Measurements from ENCODE around the gene LPCAT1. TPM values are rescaled to one million over a fixed set of nuclear protein-coding genes. Genes with fewer than 3 reads are reported as not detected.

LPCAT1 gene
- total and polyA plus RNA-seq, 2 of the 13 experiments (the other 11 are each of a cell fraction or from before 2014, with no cell fraction given), result 29.8 to 90.6 TPM

DNA sequence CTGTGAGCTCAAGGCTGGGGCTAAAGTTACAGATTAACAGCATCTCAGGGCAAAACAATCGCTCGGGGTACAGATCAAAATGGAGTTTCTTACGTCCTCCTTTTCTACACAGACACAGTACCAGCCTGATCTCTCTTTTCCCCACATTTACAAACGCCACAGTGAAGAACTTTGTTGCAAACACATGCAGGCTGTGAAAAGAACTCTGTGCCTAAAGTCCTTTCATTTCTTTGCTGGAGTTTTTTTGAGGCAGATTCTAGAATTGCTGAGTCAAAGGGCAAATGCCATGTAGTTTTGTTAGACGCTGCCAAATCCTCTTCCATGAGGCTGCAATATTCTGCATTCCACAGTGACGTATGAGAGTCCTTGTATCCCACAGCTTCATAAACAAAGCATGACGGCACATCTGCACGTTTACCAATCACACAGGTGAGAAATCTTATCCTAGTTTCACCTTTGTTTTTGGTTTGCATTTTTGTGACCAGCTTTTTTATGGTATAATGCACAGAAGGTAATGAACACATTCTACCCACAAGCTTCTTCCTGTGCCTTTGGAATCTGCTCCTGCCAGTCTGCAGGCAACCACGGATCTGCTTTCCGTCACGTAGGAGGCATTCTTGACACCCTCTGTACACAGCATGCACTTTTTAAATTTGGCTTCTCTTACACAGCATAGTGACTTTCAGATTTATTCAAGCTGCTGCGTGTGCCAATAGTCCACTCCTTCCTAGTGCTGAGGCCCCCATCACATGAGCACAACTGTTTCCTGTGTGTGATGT lies 44.6 kb upstream of the LPCAT1 start:
- in situ Hi-C loops (cut with HindIII; ENCODE audit: extremely low pct_ligation_motif_present, low pct_unique_long_range_greater_than_20kb) (no loop called here), intact Hi-C loops (cut with micrococcal nuclease; ENCODE audit: unreplicated experiment) (loop anchor here (1.0 kb wide), 1 partner anchor 46 kb away; no protein-coding TSS in a partner anchor)
- H3K79me2 ChIP-seq (ENCODE audit: insufficient read depth, low read length), result no peaks in the 10 kb centered on the region
- no peak overlapping the region for H2AFZ ChIP-seq (ENCODE audit: low read length)
- DNase-seq (ENCODE audit: low spot score) (peak; percentile 95), FAIRE-seq (peak; percentile 72), ATAC-seq (peak; percentile 42)
- peaks cover 0 to 4% of the 10 kb centered on the region in 2 experiments; a peak in 3 of 5 replicates for H3K36me3 ChIP-seq (replicated peaks in 1 of 2; ENCODE audit: control insufficient read depth in 1 of 2, insufficient read depth in 2 of 2, low read length in 2 of 2)
- WGBS (ENCODE audit: low lambda C conversion rate), result 7% methylated on average over 12 of the region's 12 CpGs
- peak overlapping the region; percentile 61 for H3K9ac ChIP-seq (ENCODE audit: insufficient read depth, low read depth, low read length)
- H3K27ac ChIP-seq (ENCODE audit: extremely low read length, insufficient read depth, low read length), result peak overlapping the region; percentile 93
- H3K4me3 ChIP-seq (replicated peaks in 1 of 3; ENCODE audit: insufficient read depth in 1 of 3, low read depth in 2 of 3, low read length in 3 of 3), result peak overlapping the region in 1 of 3 experiments; percentile 36; a peak in 2 of 6 replicates
- ChIA-PET POLR2A (interaction anchor here (1.2 to 1.7 kb wide), 5 partner anchors 13 to 44 kb away, joined by 3 to 25 read pairs (median 4); partner anchors contain the start of gene LPCAT1), CTCF (ENCODE audit: low intra/inter-chr PET ratio, low total read pairs) (no interaction called here)
- BruUV-seq (replicated peaks), result TSS peak; percentile 34
- H3K4me2 ChIP-seq (ENCODE audit: low read depth, low read length), result peak overlapping the region; percentile 64
- no peaks in the 10 kb centered on the region for H3K9me3 ChIP-seq (ENCODE audit: low read length)
- H3K4me1 ChIP-seq (ENCODE audit: insufficient read depth, low read length), result peaks cover 65% of the 10 kb centered on the region
- no peaks in the 10 kb centered on the region for H4K20me1 ChIP-seq (ENCODE audit: insufficient read depth, low read length)
- H3K27me3 ChIP-seq (ENCODE audit: control insufficient read depth in 1 of 2, insufficient read depth in 2 of 2, low read length in 2 of 2), result no peaks in the 10 kb centered on the region
- TF ChIP-seq NR2F1 (CRISPR knock-in tag; IDR thresholded peaks at IDR 0.05), result peak in 1 of 2 experiments; percentile 61; a peak in 2 of 4 replicates
- 0 out of 2 replicates have a peak, but pooled peaks have one; percentile 34 for TF ChIP-seq JUN (CRISPR knock-in tag; IDR thresholded peaks at IDR 0.05)
- TF ChIP-seq HOXA3 (CRISPR knock-in tag; IDR thresholded peaks at IDR 0.05), result peak; percentile 79
- TF ChIP-seq ZNF773 (CRISPR knock-in tag; IDR thresholded peaks at IDR 0.05; ENCODE audit: borderline replicate concordance), result no peak
- TF ChIP-seq ETV5 (CRISPR knock-in tag; IDR thresholded peaks at IDR 0.05; ENCODE audit: borderline replicate concordance), result 0 out of 2 replicates have a peak, but pooled peaks have one; percentile 25
- peak; percentile 44; the same call in 1 of the 2 replicates for TF ChIP-seq NCOA2 (CRISPR knock-in tag; IDR thresholded peaks at IDR 0.05)
- no peak for TF ChIP-seq GFI1 (CRISPR knock-in tag; IDR thresholded peaks at IDR 0.05; ENCODE audit: borderline replicate concordance)
- TF ChIP-seq SALL2 (CRISPR knock-in tag; IDR thresholded peaks at IDR 0.05), result 0 out of 2 replicates have a peak, but pooled peaks have one; percentile 15
- TF ChIP-seq ZNF354B (CRISPR knock-in tag; IDR thresholded peaks at IDR 0.05), result no peak
- TF ChIP-seq PPARG (CRISPR knock-in tag; conservative IDR thresholded peaks at IDR 0.05), result 0 out of 2 replicates have a peak, but pooled peaks have one; percentile 24
- peak; percentile 56; the same call in 1 of the 2 replicates for TF ChIP-seq NCOR1 (IDR thresholded peaks at IDR 0.05; ENCODE audit: borderline replicate concordance, low read length)
- 0 out of 2 replicates have a peak, but pooled peaks have one; percentile 15 for TF ChIP-seq ZNF749 (CRISPR knock-in tag; IDR thresholded peaks at IDR 0.05; ENCODE audit: borderline replicate concordance)
- TF ChIP-seq NCOA1 (CRISPR knock-in tag; IDR thresholded peaks at IDR 0.05), result no peak
- no peak for TF ChIP-seq KLF16 (CRISPR knock-in tag; IDR thresholded peaks at IDR 0.05)
- TF ChIP-seq ATF1 (CRISPR knock-in tag; IDR thresholded peaks at IDR 0.05), result peak; percentile 81
- peak; percentile 40; the same call in 1 of the 2 replicates for TF ChIP-seq RARA (CRISPR knock-in tag; IDR thresholded peaks at IDR 0.05)
- TF ChIP-seq SMAD1 (CRISPR knock-in tag; IDR thresholded peaks at IDR 0.05; ENCODE audit: borderline replicate concordance, low read depth), result 0 out of 2 replicates have a peak, but pooled peaks have one; percentile 41
- peak; percentile 17; the same call in 1 of the 2 replicates for TF ChIP-seq ZC3H13 (CRISPR knock-in tag; IDR thresholded peaks at IDR 0.05)
- TF ChIP-seq, protein P1, sequence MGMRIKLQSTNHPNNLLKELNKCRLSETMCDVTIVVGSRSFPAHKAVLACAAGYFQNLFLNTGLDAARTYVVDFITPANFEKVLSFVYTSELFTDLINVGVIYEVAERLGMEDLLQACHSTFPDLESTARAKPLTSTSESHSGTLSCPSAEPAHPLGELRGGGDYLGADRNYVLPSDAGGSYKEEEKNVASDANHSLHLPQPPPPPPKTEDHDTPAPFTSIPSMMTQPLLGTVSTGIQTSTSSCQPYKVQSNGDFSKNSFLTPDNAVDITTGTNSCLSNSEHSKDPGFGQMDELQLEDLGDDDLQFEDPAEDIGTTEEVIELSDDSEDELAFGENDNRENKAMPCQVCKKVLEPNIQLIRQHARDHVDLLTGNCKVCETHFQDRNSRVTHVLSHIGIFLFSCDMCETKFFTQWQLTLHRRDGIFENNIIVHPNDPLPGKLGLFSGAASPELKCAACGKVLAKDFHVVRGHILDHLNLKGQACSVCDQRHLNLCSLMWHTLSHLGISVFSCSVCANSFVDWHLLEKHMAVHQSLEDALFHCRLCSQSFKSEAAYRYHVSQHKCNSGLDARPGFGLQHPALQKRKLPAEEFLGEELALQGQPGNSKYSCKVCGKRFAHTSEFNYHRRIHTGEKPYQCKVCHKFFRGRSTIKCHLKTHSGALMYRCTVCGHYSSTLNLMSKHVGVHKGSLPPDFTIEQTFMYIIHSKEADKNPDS (CRISPR knock-in tag; IDR thresholded peaks at IDR 0.05), result 0 out of 2 replicates have a peak, but pooled peaks have one; percentile 56
- TF ChIP-seq ZFP41 (CRISPR knock-in tag; IDR thresholded peaks at IDR 0.05; ENCODE audit: borderline replicate concordance), result no peak
- TF ChIP-seq ZBTB20 (CRISPR knock-in tag; IDR thresholded peaks at IDR 0.05; ENCODE audit: borderline replicate concordance, low read depth), result peak; percentile 9; the same call in 1 of the 2 replicates
- 0 out of 2 replicates have a peak, but pooled peaks have one; percentile 14 for TF ChIP-seq HDAC2 (CRISPR knock-in tag; IDR thresholded peaks at IDR 0.05)

All from HepG2 (cell line).